Heart left ventricle (tissue), 16 donors: ENCODE results near the gene DUSP22. TPM values are rescaled to one million over a fixed set of nuclear protein-coding genes. Genes with fewer than 3 reads are reported as not detected.
"Not testable (repeated sequence)": the region's sequence is repeated elsewhere in the genome, so short reads cannot be mapped to it uniquely, and the experiment has no call there.

Source experiments
- ATAC-seq, 4 donors: fragments of 200-7000 bp; cut with Tn5 transposase; one replicate each; pipeline ENCODE4 v1.9.1; 2020 to 2022; ENCODE audit warnings: moderate library complexity in 4 of 4, mild to moderate bottlenecking in 3 of 4, moderate number of reproducible peaks in 1 of 4
- DNase-seq, 5 donors: peaks; one replicate each; pipeline ENCODE4 v3.0.0-alpha.2; 2020
- H3K27ac ChIP-seq, 12 donors: fragments of 200-600 bp; sonication (generic) in 4 of 12; one replicate each; pipeline versions ENCODE4 v1.5.0 to v1.8.0; 2016 to 2022; ENCODE audit warnings: mild to moderate bottlenecking in 2 of 12
- H3K27me3 ChIP-seq, 9 donors: fragments of 200-600 bp; sonication (generic) in 2 of 9; one replicate each; pipeline versions ENCODE4 v1.5.1 to v1.8.0; 2016 to 2022; ENCODE audit warnings: mild to moderate bottlenecking in 3 of 9
- H3K36me3 ChIP-seq, 9 donors: fragments of 200-600 bp; sonication (generic) in 2 of 9; one replicate each; pipeline versions ENCODE4 v1.5.0 to v1.8.0; 2018 to 2022; ENCODE audit warnings: mild to moderate bottlenecking in 2 of 9
- H3K4me1 ChIP-seq, 12 donors: fragments of 200-600 bp; sonication (generic) in 4 of 12; one replicate each; pipeline versions ENCODE4 v1.5.0 to v1.8.0; 2016 to 2022; ENCODE audit warnings: mild to moderate bottlenecking in 3 of 12
- H3K4me3 ChIP-seq, 12 donors: fragments of 200-600 bp; sonication (generic) in 4 of 12; one replicate each; pipeline versions ENCODE4 v1.5.0 to v1.8.0; 2017 to 2022; ENCODE audit warnings: mild to moderate bottlenecking in 9 of 12, moderate library complexity in 4 of 12
- H3K9me3 ChIP-seq, 12 donors: fragments of 200-600 bp; sonication (generic) in 4 of 12; one replicate each; pipeline versions ENCODE4 v1.5.0 to v1.8.0; 2016 to 2022; ENCODE audit warnings: mild to moderate bottlenecking in 1 of 12
- POLR2A ChIP-seq, 2 donors: fragments of 450-650 bp; IDR thresholded peaks; one replicate each; pipeline ENCODE4 v1.6.1; 2017; ENCODE audit warnings: antibody characterized with exemption in 2 of 2, mild to moderate bottlenecking in 2 of 2, moderate library complexity in 2 of 2
- WGBS, 4 donors: extraction: QIAGEN DNeasy Blood & Tissue Kit in 2 of 4; methylation state at CpG; one replicate each; pipeline versions ENCODE4 v1.1.5 to v1.1.7; 2013 to 2018; 5-methylcytosine and 5-hydroxymethylcytosine counted together
- intact Hi-C, 10 donors: fragments of 100-400 bp; cut with DNase I; formaldehyde crosslinking; loops; one replicate each; pipeline versions ENCODE4 v1.11.1 to v1.14.2; 2022
- polyA plus RNA-seq, 2 donors: library from polyadenylated mRNA; stranded (reverse); fragments of 200-250 nt; gene quantifications; one replicate each; pipeline ENCODE4 v1.2.3, GENCODE V29; 2013
- total RNA-seq, 9 donors: library from RNA; depleted of rRNA in 2 of 9; stranded (reverse); fragments of >200 nt in 2 of 9; fragmentation: NEBNext Ultra II Directional in 3 of 9; extraction: Animal tissue kit (Norgen Biotek cat#: 25700) in 3 of 9; gene quantifications; one replicate each; pipeline versions ENCODE4 v1.1.0 to v1.2.4, GENCODE V29; 2016 to 2023
- TF ChIP-seq, protein P1 (sequence below), 12 donors: fragments of 200-600 bp; sonication (generic) in 4 of 12; IDR thresholded peaks; one replicate each; pipeline versions ENCODE4 v1.5.0 to v1.8.0; 2018 to 2022; ENCODE audit warnings: antibody characterized with exemption in 12 of 12, mild to moderate bottlenecking in 5 of 12
- donor health status: ischemic (EF 13 %, LVEDD 7.1; RV severe dilation, severe dysfunction).
- donor health status: healthy with polysubstance abuse.
- donor health status: DM: no; HTN: yes; CAD: no.
- donor health status: DM: no; HTN: no; CAD: no.
- donor health status: ischemic (EF 25% LVEDD 6.9; RV normal size, moderate dysfunction).
- donor health status: ischemic (EF 25% LVEDD 5.7; RV mildly dilated, moderate dysfunction).
- donor health status: healthy.
- donor health status: DM: yes; HTN: yes; CAD: no.
- donor health status: ischemic (EF 35%, LVEDD 5.7; RV mildly dilated, moderate dysfunction).
- donor health status: nonischemic (EF 11% LVEDD 7.7; RV severe dilation, severe dysfunction).
- donor health status: DM: yes; HTN: yes; CAD: no.
- donor health status: PGD.
- donor health status: ischemic (EF 29% LVEDD 5.4; RV normal size, mild dysfunction).
- donor health status: nonischemic (EF 23%, LVEDD 6.1; RV moderate dilation, normal function).

Gene DUSP22
- total and polyA plus RNA-seq, 11 donors, result 33.4 to 79.9 (median 48.2) TPM

DNA sequence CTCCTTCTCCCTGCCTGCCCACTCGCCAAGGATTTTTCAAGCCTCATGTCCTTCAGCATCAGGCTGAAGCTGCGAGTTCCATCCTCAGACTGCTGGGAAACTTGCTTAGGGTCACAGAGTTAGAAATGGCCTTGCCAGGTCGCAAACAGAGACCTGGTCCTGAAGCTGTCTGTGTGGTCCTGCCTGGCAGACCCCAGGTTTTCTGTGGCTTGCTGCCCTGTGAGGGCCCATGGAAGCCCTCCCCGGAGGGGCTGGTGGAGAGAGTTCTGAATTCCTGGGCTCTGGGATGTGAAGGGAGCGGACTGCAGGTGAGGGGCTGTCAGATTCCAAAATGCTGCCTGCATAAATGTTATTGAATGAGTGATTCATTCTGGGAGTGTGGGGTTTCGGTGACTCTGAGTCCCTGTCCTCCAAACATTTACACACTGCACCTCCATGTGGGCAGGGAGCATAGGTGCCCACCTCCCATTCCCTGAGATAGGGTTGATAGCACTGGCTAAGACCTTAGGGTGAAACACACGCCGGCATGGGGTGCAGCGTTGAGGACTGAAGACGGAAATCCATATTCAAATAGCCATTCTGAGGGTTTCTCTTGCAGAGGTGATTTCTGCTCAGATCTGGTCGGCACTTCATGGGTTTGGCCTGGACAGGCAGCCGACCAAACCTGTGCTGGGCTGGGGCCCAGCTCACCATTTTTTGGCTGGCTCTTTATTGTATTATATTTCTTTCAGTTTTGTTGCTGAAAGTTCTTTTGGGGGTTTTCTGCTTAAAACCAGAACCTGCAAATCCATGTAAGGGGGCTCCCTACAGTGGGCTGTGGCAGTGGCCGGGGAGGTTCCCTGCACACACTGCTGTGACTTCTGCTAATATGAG, 77.5 kb downstream of the DUSP22 start:
- intact Hi-C loops, result loop anchor here in 3 of 10 donors (5.0 to 10.0 kb wide), 2 partner anchors 145 to 182 kb away; no protein-coding TSS in a partner anchor
- Histone ChIP-seq H3K4me1 (peaks cover 0 to 10% (median 5%) of the 10 kb centered on the region in 12 donors), H3K4me3 (no peak overlapping the region), H3K36me3 (no peaks in the 10 kb centered on the region), H3K27ac (no peak overlapping the region), H3K9me3 (no peaks in the 10 kb centered on the region), H3K27me3 (peaks cover 0 to 59% (median 23%) of the 10 kb centered on the region in 9 donors)
- ATAC-seq (no peak), DNase-seq (no peak)
- 81 to 85% (median 83%) methylated on average over 13 of the region's 13 CpGs for WGBS, 4 donors
- TF ChIP-seq POLR2A (IDR thresholded peaks at IDR 0.05), result no peak
- TF ChIP-seq, protein P1, sequence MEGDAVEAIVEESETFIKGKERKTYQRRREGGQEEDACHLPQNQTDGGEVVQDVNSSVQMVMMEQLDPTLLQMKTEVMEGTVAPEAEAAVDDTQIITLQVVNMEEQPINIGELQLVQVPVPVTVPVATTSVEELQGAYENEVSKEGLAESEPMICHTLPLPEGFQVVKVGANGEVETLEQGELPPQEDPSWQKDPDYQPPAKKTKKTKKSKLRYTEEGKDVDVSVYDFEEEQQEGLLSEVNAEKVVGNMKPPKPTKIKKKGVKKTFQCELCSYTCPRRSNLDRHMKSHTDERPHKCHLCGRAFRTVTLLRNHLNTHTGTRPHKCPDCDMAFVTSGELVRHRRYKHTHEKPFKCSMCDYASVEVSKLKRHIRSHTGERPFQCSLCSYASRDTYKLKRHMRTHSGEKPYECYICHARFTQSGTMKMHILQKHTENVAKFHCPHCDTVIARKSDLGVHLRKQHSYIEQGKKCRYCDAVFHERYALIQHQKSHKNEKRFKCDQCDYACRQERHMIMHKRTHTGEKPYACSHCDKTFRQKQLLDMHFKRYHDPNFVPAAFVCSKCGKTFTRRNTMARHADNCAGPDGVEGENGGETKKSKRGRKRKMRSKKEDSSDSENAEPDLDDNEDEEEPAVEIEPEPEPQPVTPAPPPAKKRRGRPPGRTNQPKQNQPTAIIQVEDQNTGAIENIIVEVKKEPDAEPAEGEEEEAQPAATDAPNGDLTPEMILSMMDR (IDR thresholded peaks at IDR 0.05), result no peak

GRCh38 chr6:370555-370954, 78.3 kb downstream of the DUSP22 start:
- Histone ChIP-seq H3K27me3 (peaks cover 0 to 65% (median 26%) of the 10 kb centered on the region in 9 donors), H3K9me3 (no peaks in the 10 kb centered on the region), H3K4me1 (peaks cover 0 to 10% (median 5%) of the 10 kb centered on the region in 12 donors), H3K27ac (no peak overlapping the region), H3K36me3 (no peaks in the 10 kb centered on the region), H3K4me3 (no peak overlapping the region)
- no peak for DNase-seq
- no peak for ATAC-seq
- TF ChIP-seq POLR2A (IDR thresholded peaks at IDR 0.05), result no peak
- TF ChIP-seq, protein P1 (IDR thresholded peaks at IDR 0.05), result no peak
- WGBS, 4 donors, result 69 to 82% (median 75%) methylated on average over 6 of the region's 6 CpGs
- intact Hi-C loops, result loop anchor here in 2 of 10 donors (5.0 kb wide), 1 partner anchor 183 kb away; no protein-coding TSS in a partner anchor

DNA sequence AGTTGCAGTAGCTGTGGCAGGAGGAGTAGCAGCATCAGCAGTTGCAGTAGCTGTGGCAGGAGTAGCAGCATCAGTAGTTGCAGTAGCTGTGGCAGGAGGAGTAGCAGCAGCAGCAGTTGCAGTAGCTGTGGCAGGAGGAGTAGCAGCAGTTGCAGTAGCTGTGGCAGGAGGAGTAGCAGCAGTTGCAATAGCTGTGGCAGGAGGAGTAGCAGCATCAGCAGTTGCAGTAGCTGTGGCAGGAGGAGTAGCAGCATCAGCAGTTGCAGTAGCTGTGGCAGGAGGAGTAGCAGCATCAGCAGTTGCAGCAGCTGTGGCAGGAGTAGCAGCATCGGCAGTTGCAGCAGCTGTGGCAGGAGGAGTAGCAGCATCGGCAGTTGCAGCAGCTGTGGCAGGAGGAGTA, 79.6 kb downstream of the DUSP22 start:
- H3K9me3 ChIP-seq, H3K27ac ChIP-seq, DNase-seq, H3K36me3 ChIP-seq, ATAC-seq, H3K4me3 ChIP-seq: not testable (repeated sequence)
- WGBS, 4 donors, result 78 to 95% (median 92%) methylated on average over 2 of the region's 2 CpGs
- intact Hi-C loops, result loop anchor here in 2 of 10 donors (5.0 kb wide), 1 partner anchor 185 kb away; no protein-coding TSS in a partner anchor
- H3K4me1 ChIP-seq, result peaks cover 0 to 10% (median 5%) of the 10 kb centered on the region in 12 donors
- peaks cover 0 to 70% (median 26%) of the 10 kb centered on the region in 9 donors for H3K27me3 ChIP-seq

DNA sequence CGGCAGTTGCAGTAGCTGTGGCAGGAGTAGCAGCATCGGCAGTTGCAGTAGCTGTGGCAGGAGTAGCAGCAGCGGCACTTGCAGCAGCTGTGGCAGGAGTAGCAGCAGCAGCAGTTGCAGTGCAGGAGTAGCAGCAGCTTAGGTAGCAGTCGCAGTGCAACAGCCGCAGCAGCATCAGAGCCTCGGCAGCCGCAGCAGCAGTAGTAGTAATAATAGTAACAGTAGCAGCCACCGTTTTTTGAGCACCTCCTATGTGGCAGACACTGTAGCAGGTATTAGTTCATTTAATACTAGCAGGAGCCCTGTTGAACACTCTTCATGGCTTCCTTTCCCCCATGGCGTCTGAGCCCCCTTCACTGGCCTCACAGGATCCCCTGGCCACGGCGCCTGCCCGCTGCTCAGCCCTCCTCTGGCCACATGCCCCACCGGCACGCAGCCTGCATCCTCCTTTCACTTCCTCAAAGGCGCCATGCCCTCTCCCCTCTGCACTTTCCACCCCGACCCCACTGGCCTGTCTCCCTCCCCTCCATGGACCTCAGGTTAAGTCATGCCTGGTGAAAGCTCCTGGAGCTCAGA, 80.1 kb downstream of the DUSP22 start:
- intact Hi-C loops, result loop anchor here in 2 of 10 donors (5.0 kb wide), 1 partner anchor 185 kb away; no protein-coding TSS in a partner anchor
- peak in 1 of 5 donors; percentile 66 for DNase-seq
- peak in 2 of 4 donors; percentile 18 to 19 for ATAC-seq
- no peak overlapping the region for H3K4me3 ChIP-seq
- peaks cover 0 to 71% (median 26%) of the 10 kb centered on the region in 9 donors for H3K27me3 ChIP-seq
- H3K36me3 ChIP-seq, result no peaks in the 10 kb centered on the region
- WGBS, 4 donors, result 66 to 77% (median 73%) methylated on average over 16 of the region's 16 CpGs
- no peak overlapping the region for H3K27ac ChIP-seq
- TF ChIP-seq POLR2A (IDR thresholded peaks at IDR 0.05), result no peak
- TF ChIP-seq, protein P1 (IDR thresholded peaks at IDR 0.05), result no peak
- H3K9me3 ChIP-seq, result no peaks in the 10 kb centered on the region
- peaks cover 0 to 10% (median 5%) of the 10 kb centered on the region in 12 donors for H3K4me1 ChIP-seq
